Measurements from ENCODE around the gene TXNDC8.

DNA sequence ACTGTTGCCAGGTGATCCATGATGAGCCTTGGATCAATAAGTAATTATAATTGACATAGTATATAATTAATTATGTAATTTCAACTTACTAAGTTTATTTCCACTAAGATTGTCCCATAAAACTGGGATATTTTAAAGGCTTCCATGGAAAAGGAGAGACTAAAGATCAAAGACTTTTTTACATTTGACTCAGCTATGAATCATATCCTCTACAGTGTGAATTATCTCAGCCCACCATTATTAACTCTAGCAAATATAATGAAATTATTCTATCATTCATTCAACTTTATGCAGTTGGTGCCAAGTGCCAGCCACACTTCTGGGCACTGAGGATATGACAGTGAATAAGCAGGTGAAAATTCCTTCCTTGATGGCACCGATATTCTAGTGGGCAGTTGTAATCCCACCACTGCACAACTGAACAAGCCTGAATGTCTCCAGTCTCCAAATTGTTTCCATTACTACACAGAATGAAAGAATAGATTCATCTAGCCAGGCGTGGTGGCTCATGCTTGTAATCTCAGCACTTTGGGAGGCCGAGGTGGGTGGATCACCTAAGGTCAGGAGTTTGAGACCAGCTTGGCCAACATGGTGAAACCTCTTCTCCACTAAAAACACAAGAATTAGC lies 59.5 kb downstream of the TXNDC8 start:
- TF ChIP-seq, protein P1, sequence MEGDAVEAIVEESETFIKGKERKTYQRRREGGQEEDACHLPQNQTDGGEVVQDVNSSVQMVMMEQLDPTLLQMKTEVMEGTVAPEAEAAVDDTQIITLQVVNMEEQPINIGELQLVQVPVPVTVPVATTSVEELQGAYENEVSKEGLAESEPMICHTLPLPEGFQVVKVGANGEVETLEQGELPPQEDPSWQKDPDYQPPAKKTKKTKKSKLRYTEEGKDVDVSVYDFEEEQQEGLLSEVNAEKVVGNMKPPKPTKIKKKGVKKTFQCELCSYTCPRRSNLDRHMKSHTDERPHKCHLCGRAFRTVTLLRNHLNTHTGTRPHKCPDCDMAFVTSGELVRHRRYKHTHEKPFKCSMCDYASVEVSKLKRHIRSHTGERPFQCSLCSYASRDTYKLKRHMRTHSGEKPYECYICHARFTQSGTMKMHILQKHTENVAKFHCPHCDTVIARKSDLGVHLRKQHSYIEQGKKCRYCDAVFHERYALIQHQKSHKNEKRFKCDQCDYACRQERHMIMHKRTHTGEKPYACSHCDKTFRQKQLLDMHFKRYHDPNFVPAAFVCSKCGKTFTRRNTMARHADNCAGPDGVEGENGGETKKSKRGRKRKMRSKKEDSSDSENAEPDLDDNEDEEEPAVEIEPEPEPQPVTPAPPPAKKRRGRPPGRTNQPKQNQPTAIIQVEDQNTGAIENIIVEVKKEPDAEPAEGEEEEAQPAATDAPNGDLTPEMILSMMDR (IDR thresholded peaks at IDR 0.05; ENCODE audit: low read depth, low read length) = no peak
- TF ChIP-seq EZH2phosphoT487 (IDR thresholded peaks at IDR 0.05; ENCODE audit: low read depth) = no peak
